ENCODE data around the gene TMC5. TPM values are rescaled to one million over a fixed set of nuclear protein-coding genes. Genes with fewer than 3 reads are reported as not detected.
A peak's percentile ranks its signal among the peaks of the same experiment; 100 is the strongest.

Gene TMC5
- total and polyA plus RNA-seq, 2 of the 13 experiments (the other 11 are each of a cell fraction or from before 2014, with no cell fraction given), result 0.09 to 0.41 TPM

GRCh38 chr16:19379838-19380237, 37.8 kb upstream of the TMC5 start:
- TF ChIP-seq HOXA9 (CRISPR knock-in tag; IDR thresholded peaks at IDR 0.05; ENCODE audit: borderline replicate concordance) (no peak), GATAD1 (CRISPR knock-in tag; IDR thresholded peaks at IDR 0.05) (no peak), ZBTB1 (CRISPR knock-in tag; IDR thresholded peaks at IDR 0.05; ENCODE audit: borderline replicate concordance) (no peak), ZIK1 (CRISPR knock-in tag; IDR thresholded peaks at IDR 0.05; ENCODE audit: borderline replicate concordance, low read depth) (no peak), ZNF558 (CRISPR knock-in tag; IDR thresholded peaks at IDR 0.05; ENCODE audit: borderline replicate concordance) (no peak), CENPT (CRISPR knock-in tag; IDR thresholded peaks at IDR 0.05; ENCODE audit: low read depth) (no peak)
- WGBS (ENCODE audit: low lambda C conversion rate), result 1% methylated on average over 2 of the region's 2 CpGs
- intact Hi-C loops (cut with micrococcal nuclease; ENCODE audit: unreplicated experiment), result loop anchor here (5.0 kb wide), 1 partner anchor 213 kb away; the partner anchor contains the start of gene SYT17
- no peaks in the 10 kb centered on the region for H3K36me3 ChIP-seq (replicated peaks in 1 of 2; ENCODE audit: control insufficient read depth in 1 of 2, insufficient read depth in 2 of 2, low read length in 2 of 2)
- H3K9me3 ChIP-seq (ENCODE audit: low read length), result no peaks in the 10 kb centered on the region
- no peak for FAIRE-seq
- no peak overlapping the region for H3K4me3 ChIP-seq (replicated peaks in 1 of 3; ENCODE audit: insufficient read depth in 1 of 3, low read depth in 2 of 3, low read length in 3 of 3)
- no peak overlapping the region for H3K9ac ChIP-seq (ENCODE audit: insufficient read depth, low read depth, low read length)
- H3K27me3 ChIP-seq (ENCODE audit: control insufficient read depth in 1 of 2, insufficient read depth in 2 of 2, low read length in 2 of 2), result 0 out of 5 replicates have a peak, but pooled peaks cover 0 to 1% of the 10 kb centered on the region in 2 experiments
- no peaks in the 10 kb centered on the region for H3K79me2 ChIP-seq (ENCODE audit: insufficient read depth, low read length)
- CTCF ChIA-PET (ENCODE audit: low intra/inter-chr PET ratio, low total read pairs), result no interaction called here
- no peak overlapping the region for H3K27ac ChIP-seq (ENCODE audit: extremely low read length, insufficient read depth, low read length)
- in situ Hi-C loops (cut with HindIII; ENCODE audit: extremely low pct_ligation_motif_present, low pct_unique_long_range_greater_than_20kb), result loop anchor here (5.0 to 10.0 kb wide), 3 partner anchors 158 to 395 kb away; partner anchors contain the start of gene TMC7
- peak overlapping the region; percentile 0; the same call in 1 of the 2 replicates for H3K4me2 ChIP-seq (ENCODE audit: low read depth, low read length)
- DNase-seq (ENCODE audit: low spot score), result no peak
- BruUV-seq (replicated peaks), result no TSS peak
- peaks cover 30% of the 10 kb centered on the region for H3K4me1 ChIP-seq (ENCODE audit: insufficient read depth, low read length)
- POLR2A ChIA-PET, result no interaction called here
- H4K20me1 ChIP-seq (ENCODE audit: insufficient read depth, low read length), result no peaks in the 10 kb centered on the region
- H2AFZ ChIP-seq (ENCODE audit: low read length), result no peak overlapping the region
- ATAC-seq, result no peak

- in situ Hi-C loops (cut with HindIII; ENCODE audit: extremely low pct_ligation_motif_present, low pct_unique_long_range_greater_than_20kb), result no loop called here
- no peaks in the 10 kb centered on the region for H3K36me3 ChIP-seq (replicated peaks in 1 of 2; ENCODE audit: control insufficient read depth in 1 of 2, insufficient read depth in 2 of 2, low read length in 2 of 2)
- no peak overlapping the region for H3K4me3 ChIP-seq (replicated peaks in 1 of 3; ENCODE audit: insufficient read depth in 1 of 3, low read depth in 2 of 3, low read length in 3 of 3)
- H4K20me1 ChIP-seq (ENCODE audit: insufficient read depth, low read length), result no peaks in the 10 kb centered on the region
- no TSS peak for BruUV-seq (replicated peaks)
- 0% methylated on average over 3 of the region's 3 CpGs for WGBS (ENCODE audit: low lambda C conversion rate)
- FAIRE-seq (peak; percentile 68), DNase-seq (ENCODE audit: low spot score) (no peak), ATAC-seq (no peak)
- ChIA-PET CTCF (ENCODE audit: low intra/inter-chr PET ratio, low total read pairs) (no interaction called here), POLR2A (no interaction called here)
- H3K79me2 ChIP-seq (ENCODE audit: insufficient read depth, low read length), result no peaks in the 10 kb centered on the region
- intact Hi-C loops (cut with micrococcal nuclease; ENCODE audit: unreplicated experiment), result no loop called here
- no peak overlapping the region for H2AFZ ChIP-seq (ENCODE audit: low read length)
- H3K4me1 ChIP-seq (ENCODE audit: insufficient read depth, low read length), result peaks cover 30% of the 10 kb centered on the region
- peak overlapping the region; percentile 0; the same call in 1 of the 2 replicates for H3K4me2 ChIP-seq (ENCODE audit: low read depth, low read length)
- no peak overlapping the region for H3K27ac ChIP-seq (ENCODE audit: extremely low read length, insufficient read depth, low read length)
- no peaks in the 10 kb centered on the region for H3K9me3 ChIP-seq (ENCODE audit: low read length)
- H3K27me3 ChIP-seq (ENCODE audit: control insufficient read depth in 1 of 2, insufficient read depth in 2 of 2, low read length in 2 of 2), result 0 out of 5 replicates have a peak, but pooled peaks cover 0 to 1% of the 10 kb centered on the region in 2 experiments
- H3K9ac ChIP-seq (ENCODE audit: insufficient read depth, low read depth, low read length), result no peak overlapping the region
- peak; percentile 18; the same call in 1 of the 2 replicates for TF ChIP-seq HNF4A (CRISPR knock-in tag; IDR thresholded peaks at IDR 0.05)
- no peak for TF ChIP-seq CHD4 (IDR thresholded peaks at IDR 0.05; ENCODE audit: borderline replicate concordance, low read length)
- TF ChIP-seq PAXIP1 (CRISPR knock-in tag; conservative IDR thresholded peaks at IDR 0.05), result 0 out of 2 replicates have a peak, but pooled peaks have one; percentile 33
- TF ChIP-seq HNF4G (IDR thresholded peaks at IDR 0.05; ENCODE audit: borderline replicate concordance, low read depth, low read length), result peak; percentile 12; the same call in 1 of the 2 replicates
- no peak for TF ChIP-seq HNF4G (CRISPR knock-in tag; IDR thresholded peaks at IDR 0.05; ENCODE audit: borderline replicate concordance, low read depth)
- TF ChIP-seq ZBTB7B (CRISPR knock-in tag; IDR thresholded peaks at IDR 0.05), result peak; percentile 66; the same call in 1 of the 2 replicates
- peak; percentile 42; the same call in 1 of the 2 replicates for TF ChIP-seq GFI1 (CRISPR knock-in tag; IDR thresholded peaks at IDR 0.05; ENCODE audit: borderline replicate concordance)
- 0 out of 2 replicates have a peak, but pooled peaks have one; percentile 15 for TF ChIP-seq TBX2 (CRISPR knock-in tag; IDR thresholded peaks at IDR 0.05; ENCODE audit: borderline replicate concordance)
- TF ChIP-seq RFXAP (CRISPR knock-in tag; IDR thresholded peaks at IDR 0.05; ENCODE audit: borderline replicate concordance), result no peak
- TF ChIP-seq MEIS2 (CRISPR knock-in tag; IDR thresholded peaks at IDR 0.05), result no peak
Observed at GRCh38 chr16:19380328-19380727, 37.4 kb upstream of the TMC5 start.
